Mucosa of stomach (tissue), 1 donor: ENCODE results near the gene PYGB.
"Not testable (repeated sequence)": the region's sequence is repeated elsewhere in the genome, so short reads cannot be mapped to it uniquely, and the experiment has no call there.

ENCODE experiments used
- H3K27me3 ChIP-seq: one replicate; pipeline ENCODE4 v1.7.0; 2013; ENCODE audit warnings: mild to moderate bottlenecking, low read length; ENCODE audit not compliant: control insufficient read depth, insufficient read depth
- H3K36me3 ChIP-seq: one replicate; pipeline ENCODE4 v1.7.0; 2013; ENCODE audit warnings: low read length; ENCODE audit not compliant: control insufficient read depth, insufficient read depth
- H3K4me1 ChIP-seq: one replicate; pipeline ENCODE4 v1.7.0; 2013; ENCODE audit warnings: mild to moderate bottlenecking, low read length; ENCODE audit not compliant: control insufficient read depth, insufficient read depth
- H3K4me3 ChIP-seq: one replicate; pipeline ENCODE4 v1.7.0; 2013; ENCODE audit warnings: low read length
- H3K9ac ChIP-seq: one replicate; pipeline ENCODE4 v1.7.0; 2013; ENCODE audit warnings: mild to moderate bottlenecking, low read length, moderate library complexity
- H3K9me3 ChIP-seq: one replicate; pipeline ENCODE4 v1.7.0; 2013; ENCODE audit warnings: mild to moderate bottlenecking, low read length, moderate library complexity; ENCODE audit not compliant: control insufficient read depth
- donor health status: Pancreatic carcinoma.

PYGB gene

DNA sequence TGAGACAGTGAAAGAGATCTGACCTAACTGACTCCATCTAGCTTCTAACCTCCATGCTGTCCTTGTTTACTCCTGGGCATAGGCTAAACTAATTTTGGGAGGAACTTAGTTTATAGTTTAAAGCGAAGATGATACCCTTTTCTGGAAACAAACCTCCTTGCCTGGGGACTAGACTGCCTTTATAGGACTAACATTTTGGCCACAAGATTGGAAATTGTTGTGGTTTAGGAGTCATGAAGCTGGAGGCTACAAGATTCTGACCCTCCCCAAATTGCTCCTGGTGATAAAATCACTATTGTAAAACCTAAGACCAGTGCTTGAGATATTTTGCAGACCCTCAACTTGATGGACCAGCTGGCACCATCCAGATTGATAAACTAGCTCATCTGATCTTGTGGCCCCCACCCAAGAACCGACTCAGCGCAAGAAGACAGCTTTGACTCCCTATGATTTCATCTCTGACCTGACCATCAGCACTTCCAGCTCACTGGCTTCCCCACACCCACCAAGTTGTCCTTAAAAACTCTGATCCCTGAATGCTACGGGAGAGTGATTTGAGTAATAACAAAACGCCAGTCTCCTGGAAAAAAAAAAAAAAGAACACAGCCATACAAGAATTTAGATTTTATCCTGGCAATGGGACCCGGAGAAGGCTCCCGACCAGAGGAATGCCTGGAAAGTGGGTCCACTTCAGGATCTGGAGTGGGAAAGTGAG is 79.8 kb downstream of the PYGB start:
- Histone ChIP-seq H3K4me1 (no peaks in the 10 kb centered on the region), H3K27me3 (no peaks in the 10 kb centered on the region), H3K36me3 (no peaks in the 10 kb centered on the region), H3K4me3 (no peak overlapping the region), H3K9me3 (no peaks in the 10 kb centered on the region), H3K9ac (no peak overlapping the region)

DNA sequence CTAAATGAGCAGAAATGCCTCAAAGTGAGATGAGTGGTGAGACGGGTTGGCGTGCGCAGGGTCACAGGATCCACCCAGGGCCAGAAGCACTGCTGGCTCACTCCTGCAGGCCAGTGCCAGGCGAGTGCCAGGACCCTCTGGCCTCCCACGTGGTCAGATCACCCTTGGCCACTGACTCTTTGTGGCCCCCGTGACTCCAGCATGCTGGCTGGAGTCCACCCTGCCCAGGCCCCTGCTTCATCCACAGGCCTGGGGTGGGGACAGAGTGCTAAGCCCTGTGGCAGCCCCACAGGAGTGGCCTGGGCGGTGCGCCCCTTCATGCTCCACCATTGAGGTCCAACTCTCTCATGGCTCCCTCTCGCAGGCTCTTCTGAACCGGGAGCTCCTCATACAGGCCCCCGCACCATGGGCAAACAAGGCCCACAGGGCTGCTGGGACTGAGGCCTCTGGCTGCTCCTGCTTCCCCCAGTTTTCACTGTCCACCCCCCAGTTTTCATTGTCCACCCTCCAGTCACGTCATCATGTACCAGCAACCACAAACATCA is 81.1 kb downstream of the PYGB start:
- no peaks in the 10 kb centered on the region for H3K4me1 ChIP-seq
- no peaks in the 10 kb centered on the region for H3K36me3 ChIP-seq
- H3K9me3 ChIP-seq = no peaks in the 10 kb centered on the region
- H3K4me3 ChIP-seq = no peak overlapping the region
- H3K27me3 ChIP-seq = no peaks in the 10 kb centered on the region
- H3K9ac ChIP-seq = no peak overlapping the region

DNA sequence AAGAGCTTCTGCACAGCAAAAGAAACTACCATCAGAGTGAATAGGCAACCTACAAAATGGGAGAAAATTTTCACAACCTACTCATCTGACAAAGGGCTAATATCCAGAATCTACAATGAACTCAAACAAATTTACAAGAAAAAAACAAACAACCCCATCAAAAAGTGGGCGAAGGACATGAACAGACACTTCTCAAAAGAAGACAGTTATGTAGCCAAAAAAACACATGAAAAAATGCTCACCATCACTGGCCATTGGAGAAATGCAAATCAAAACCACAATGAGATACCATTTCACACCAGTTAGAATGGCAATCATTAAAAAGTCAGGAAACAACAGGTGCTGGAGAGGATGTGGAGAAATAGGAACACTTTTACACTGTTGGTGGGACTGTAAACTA is 87.1 kb downstream of the PYGB start:
- not testable (repeated sequence) for H3K27me3 ChIP-seq, H3K36me3 ChIP-seq, H3K4me3 ChIP-seq, H3K9me3 ChIP-seq, H3K9ac ChIP-seq
- peaks cover 25% of the 10 kb centered on the region for H3K4me1 ChIP-seq

DNA sequence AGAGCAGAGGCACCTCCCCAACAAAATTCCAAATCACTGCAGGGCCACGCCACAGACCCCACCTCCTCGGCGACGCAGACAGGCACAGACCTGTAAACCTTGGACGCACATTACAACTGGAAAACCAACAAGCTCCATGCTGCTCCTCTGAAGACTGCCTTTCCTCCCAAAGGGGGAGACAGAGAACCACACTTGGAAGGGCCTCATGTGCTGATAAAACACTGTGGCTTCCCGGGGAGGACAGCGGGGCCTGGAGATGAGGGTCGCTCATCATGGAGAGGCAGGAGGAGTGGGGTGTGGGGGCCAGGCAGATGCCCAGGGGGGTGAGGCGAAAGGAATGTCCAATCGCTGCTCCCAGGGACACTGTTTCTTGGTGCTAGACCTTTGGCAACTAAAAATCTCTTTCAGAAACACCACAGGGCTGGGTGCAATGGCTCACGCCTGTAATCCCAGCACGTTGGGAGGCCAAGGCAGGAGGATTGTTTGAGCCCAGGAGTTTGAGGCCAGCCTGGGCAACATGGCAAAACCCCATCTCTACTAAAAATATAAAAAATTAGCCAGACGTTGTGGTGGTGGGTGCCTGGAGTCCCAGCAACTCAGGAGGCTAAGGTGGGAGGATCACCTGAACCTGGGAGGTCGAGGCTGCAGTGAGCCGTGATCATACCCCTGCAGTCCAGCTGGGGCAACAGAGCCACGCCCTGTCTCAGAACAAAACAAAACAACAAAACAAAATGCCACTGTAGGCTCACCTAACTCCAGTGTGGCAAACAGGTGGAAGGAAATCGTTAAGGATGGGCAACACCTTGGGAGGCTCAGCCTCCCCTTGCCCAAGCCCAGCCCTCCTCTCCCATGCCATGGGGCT is 88.9 kb downstream of the PYGB start:
- H3K27me3 ChIP-seq = no peaks in the 10 kb centered on the region
- H3K4me3 ChIP-seq = no peak overlapping the region
- peaks cover 25% of the 10 kb centered on the region for H3K4me1 ChIP-seq
- no peaks in the 10 kb centered on the region for H3K9me3 ChIP-seq
- H3K9ac ChIP-seq = no peak overlapping the region
- H3K36me3 ChIP-seq = no peaks in the 10 kb centered on the region

DNA sequence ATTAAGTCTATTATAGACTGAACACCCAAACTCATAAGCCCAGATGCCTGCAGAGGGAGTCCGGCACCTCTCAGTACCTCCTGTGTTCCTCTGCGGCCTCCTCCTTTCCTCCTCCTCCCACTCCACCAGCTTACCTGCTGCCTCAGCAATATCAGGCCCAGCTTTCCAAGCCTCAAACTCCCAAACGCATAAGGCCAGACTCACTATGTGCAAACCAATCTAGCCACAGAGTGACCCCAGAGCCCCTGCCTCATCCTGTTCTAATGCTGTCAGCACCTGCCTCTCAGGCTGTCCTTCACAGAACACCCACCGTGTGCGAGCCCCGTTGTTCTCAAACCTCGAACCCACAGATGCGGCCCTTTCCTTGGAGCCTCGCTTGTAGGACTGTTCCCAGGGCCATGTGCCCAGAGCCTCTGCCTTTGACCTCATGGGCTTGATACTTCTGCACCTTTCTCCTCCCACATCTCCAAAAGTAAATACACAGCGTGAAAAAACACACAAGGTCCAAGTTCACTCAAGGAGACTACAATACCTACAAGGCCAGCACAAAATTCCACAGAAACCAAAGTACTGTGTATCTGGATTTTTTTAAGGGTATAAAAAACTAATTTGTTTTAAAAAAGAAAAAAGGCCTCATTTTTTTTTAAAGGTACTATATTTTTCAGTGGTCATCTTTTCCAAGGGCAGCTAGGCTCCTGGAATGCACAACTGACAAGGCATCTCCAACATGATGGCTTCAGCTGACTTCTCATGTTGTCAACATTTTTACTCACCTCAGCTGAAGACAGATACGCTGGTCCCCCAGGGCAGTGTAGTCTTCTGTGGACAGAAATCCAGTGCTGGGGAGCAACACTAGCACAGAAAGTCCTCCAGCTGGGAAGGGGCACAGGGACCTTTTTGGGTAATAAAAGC is 90.5 kb downstream of the PYGB start:
- H3K27me3 ChIP-seq = no peaks in the 10 kb centered on the region
- H3K4me1 ChIP-seq = peaks cover 25% of the 10 kb centered on the region
- H3K36me3 ChIP-seq = no peaks in the 10 kb centered on the region
- H3K4me3 ChIP-seq = no peak overlapping the region
- no peak overlapping the region for H3K9ac ChIP-seq
- H3K9me3 ChIP-seq = no peaks in the 10 kb centered on the region

DNA sequence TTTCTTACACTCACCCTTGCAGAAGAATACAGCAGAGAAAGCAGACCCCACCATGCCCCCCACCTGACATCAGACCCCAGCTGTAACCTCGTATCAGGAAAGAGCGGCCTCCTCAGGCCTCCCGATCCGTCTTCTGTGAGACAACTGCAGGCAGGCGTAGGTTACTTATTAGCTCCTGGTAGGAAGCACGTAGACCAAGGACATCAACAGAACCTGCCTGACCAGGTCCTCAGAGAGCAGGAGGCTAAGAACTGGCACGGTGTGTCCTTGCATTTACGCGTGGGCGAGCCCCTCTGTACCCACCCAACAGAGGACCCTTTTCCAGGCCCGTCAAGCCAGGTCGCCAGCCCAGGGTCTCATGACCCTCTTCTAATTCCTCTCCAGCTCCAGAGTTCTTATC is 91.7 kb downstream of the PYGB start:
- H3K9ac ChIP-seq = no peak overlapping the region
- H3K4me3 ChIP-seq = no peak overlapping the region
- H3K4me1 ChIP-seq = peaks cover 25% of the 10 kb centered on the region
- no peaks in the 10 kb centered on the region for H3K9me3 ChIP-seq
- H3K36me3 ChIP-seq = no peaks in the 10 kb centered on the region
- no peaks in the 10 kb centered on the region for H3K27me3 ChIP-seq

DNA sequence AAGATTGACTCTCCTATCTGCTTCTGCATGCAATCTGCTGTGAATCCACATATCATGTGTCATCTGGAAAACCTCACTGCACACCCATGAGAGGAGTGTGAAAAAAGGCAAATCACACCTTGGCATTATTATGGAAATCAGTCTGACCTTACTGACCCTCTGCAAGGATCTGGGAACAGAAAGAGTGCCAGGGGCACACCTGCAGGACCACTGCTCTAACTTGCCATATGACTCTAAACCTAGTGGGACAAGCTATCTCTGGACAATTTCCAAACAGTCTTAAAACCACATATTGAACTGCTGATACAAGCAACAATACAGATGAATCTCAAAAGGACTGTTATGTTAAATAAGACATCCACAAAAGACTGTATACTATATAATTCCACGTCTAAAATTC is 92.5 kb downstream of the PYGB start:
- Histone ChIP-seq H3K36me3 (no peaks in the 10 kb centered on the region), H3K4me3 (no peak overlapping the region), H3K27me3 (no peaks in the 10 kb centered on the region), H3K9me3 (no peaks in the 10 kb centered on the region), H3K4me1 (peaks cover 25% of the 10 kb centered on the region), H3K9ac (no peak overlapping the region)

DNA sequence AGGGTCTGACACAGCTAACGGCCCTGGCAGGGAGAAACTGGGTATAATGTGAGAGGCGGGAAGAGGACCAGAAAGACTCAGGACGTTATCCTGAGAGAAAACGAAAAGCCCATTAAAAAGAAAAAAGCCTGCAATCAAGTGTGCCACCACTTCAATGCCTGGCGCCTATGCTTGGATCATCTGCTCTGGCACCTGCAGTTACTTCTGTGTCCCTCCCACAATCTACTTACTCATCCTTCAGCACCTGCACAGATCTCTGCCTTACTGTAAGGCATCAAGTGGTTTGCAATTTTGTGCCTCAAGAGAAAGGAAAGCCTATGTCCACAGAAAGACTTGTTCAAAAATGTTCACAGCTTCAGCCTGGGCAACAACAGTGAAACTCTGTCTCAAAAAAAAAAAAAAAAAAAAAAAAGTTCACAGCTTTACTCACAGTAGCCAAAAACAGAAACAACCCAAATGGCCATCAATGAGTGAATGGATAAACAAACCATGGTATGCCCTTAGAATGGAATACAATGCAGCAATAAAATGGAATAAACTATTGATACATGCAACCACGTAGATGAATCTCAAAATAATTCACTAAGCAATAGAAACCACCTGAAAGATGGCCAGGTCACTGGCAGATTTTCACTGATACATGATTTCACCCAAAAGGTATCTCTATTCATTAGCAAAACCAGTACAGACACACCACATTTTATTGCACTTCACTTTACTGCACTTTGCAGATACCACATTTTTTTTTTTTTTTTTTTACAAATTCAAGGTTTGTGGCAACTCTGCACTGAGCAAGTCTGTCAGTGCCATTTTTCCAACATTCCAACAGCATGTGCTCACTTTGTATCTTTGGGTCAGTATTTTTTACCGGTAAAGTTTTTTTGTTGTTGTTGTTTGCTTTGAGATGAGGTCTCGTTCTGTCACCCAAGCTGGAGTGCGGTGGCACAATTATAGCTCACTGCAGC is 94.1 kb downstream of the PYGB start:
- Histone ChIP-seq H3K9me3 (no peaks in the 10 kb centered on the region), H3K27me3 (no peaks in the 10 kb centered on the region), H3K36me3 (no peaks in the 10 kb centered on the region), H3K4me3 (no peak overlapping the region), H3K4me1 (peaks cover 25% of the 10 kb centered on the region), H3K9ac (no peak overlapping the region)

DNA sequence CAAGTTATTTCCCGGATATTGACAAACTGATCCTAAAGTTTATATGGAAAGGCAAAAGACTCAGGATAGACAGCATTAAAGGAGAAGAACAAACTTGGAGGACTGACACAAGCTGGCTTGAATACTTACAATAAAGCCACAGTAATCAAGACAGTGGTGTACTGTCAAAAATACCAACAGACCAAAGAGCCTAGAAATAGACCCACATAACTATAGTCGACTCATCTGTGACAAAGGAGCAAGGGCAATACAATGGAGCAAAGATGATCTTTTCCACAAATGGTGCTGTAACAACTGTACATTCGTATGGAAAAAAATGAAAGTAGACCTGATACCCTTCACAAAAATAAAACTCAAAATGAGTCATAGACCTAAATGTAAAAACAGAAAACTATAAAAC is 96.7 kb downstream of the PYGB start:
- Histone ChIP-seq H3K27me3 (no peaks in the 10 kb centered on the region), H3K4me1 (peaks cover 3% of the 10 kb centered on the region), H3K36me3 (no peaks in the 10 kb centered on the region), H3K4me3 (no peak overlapping the region), H3K9me3 (no peaks in the 10 kb centered on the region), H3K9ac (no peak overlapping the region)

DNA sequence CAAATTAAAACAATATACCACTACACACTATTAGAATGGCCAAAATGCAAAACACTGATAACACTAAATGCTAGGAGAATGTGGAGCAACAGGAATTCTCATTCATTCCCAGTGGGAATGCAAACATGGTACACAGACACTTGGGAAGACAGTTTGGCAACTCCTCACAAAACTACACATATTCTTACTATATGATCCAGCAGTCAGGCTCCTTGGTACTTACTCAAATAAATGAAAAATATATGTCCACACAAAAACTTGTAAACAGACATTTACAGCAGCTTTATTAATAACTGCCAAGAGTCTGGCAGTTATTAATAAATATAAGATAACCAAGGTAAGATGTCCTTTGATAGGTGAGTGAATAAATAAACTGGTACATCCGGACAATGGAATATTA is 97.8 kb downstream of the PYGB start:
- H3K9me3 ChIP-seq = no peaks in the 10 kb centered on the region
- no peaks in the 10 kb centered on the region for H3K36me3 ChIP-seq
- no peaks in the 10 kb centered on the region for H3K4me1 ChIP-seq
- no peaks in the 10 kb centered on the region for H3K27me3 ChIP-seq
- H3K9ac ChIP-seq = no peak overlapping the region
- no peak overlapping the region for H3K4me3 ChIP-seq

DNA sequence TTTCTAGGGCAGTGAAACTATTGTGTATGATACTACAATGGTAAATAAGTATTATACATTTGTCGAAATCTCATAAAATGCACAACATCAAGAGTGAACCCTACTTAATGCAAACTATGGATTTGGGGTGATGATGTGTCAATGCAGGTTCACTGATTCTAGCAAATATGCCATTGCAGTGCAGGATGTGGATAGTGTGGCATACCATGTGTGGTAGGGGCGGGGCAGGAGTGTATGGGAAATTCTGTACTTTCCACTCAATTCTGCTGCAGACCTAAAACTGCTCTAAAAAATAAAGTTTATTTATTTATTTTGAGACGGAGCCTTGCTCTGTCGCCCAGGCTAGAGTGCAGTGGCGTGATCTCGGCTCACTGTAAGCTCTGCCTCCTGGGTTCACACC is 98.5 kb downstream of the PYGB start:
- Histone ChIP-seq H3K9ac (no peak overlapping the region), H3K9me3 (no peaks in the 10 kb centered on the region), H3K27me3 (no peaks in the 10 kb centered on the region)

More for the DNA sequence above, 98.5 kb downstream of the PYGB start:
- H3K36me3 ChIP-seq = no peaks in the 10 kb centered on the region
- H3K4me3 ChIP-seq = no peak overlapping the region
- no peaks in the 10 kb centered on the region for H3K4me1 ChIP-seq
